HG03521 (cell line): ENCODE results near the gene POLR2C.

Source experiments
- ATAC-seq: cut with Tn5 transposase; IDR thresholded peaks from one replicate; pipeline ENCODE4 v1.9.1; 2021; ENCODE audit warnings: mild to moderate bottlenecking, moderate library complexity; ENCODE audit not compliant: unreplicated experiment

POLR2C gene

GRCh38 chr16:57500578-57501111 is 38.2 kb downstream of the POLR2C start:
- ATAC-seq, result no peak

- ATAC-seq, result no peak
Observed at GRCh38 chr16:57501492-57501891, 39.0 kb downstream of the POLR2C start.

GRCh38 chr16:57502048-57502775 is 39.7 kb downstream of the POLR2C start:
- ATAC-seq, result no peak

GRCh38 chr16:57503366-57503765 is 40.9 kb downstream of the POLR2C start:
- no peak for ATAC-seq

- ATAC-seq, result no peak
Observed at GRCh38 chr16:57504001-57504400, 41.5 kb downstream of the POLR2C start.

GRCh38 chr16:57504491-57504890 is 42.0 kb downstream of the POLR2C start:
- ATAC-seq, result no peak

- ATAC-seq, result no peak
Observed at GRCh38 chr16:57505169-57505568, 42.7 kb downstream of the POLR2C start.

- no peak for ATAC-seq
Observed at GRCh38 chr16:57507136-57508034, 44.9 kb downstream of the POLR2C start.

- no peak for ATAC-seq
Observed at GRCh38 chr16:57508035-57508425, 45.6 kb downstream of the POLR2C start.

- no peak for ATAC-seq
Observed at GRCh38 chr16:57509231-57509923, 46.9 kb downstream of the POLR2C start.

GRCh38 chr16:57510016-57510871 is 47.8 kb downstream of the POLR2C start:
- no peak for ATAC-seq

GRCh38 chr16:57512296-57513001 is 50.0 kb downstream of the POLR2C start:
- no peak for ATAC-seq

GRCh38 chr16:57513371-57514102 is 51.1 kb downstream of the POLR2C start:
- no peak for ATAC-seq

GRCh38 chr16:57514371-57514770 is 51.9 kb downstream of the POLR2C start:
- no peak for ATAC-seq

- ATAC-seq, result no peak
Observed at GRCh38 chr16:57514791-57515600, 52.5 kb downstream of the POLR2C start.

GRCh38 chr16:57516176-57516725 is 53.8 kb downstream of the POLR2C start:
- ATAC-seq, result no peak

GRCh38 chr16:57516773-57517172 is 54.3 kb downstream of the POLR2C start:
- ATAC-seq, result no peak
